GM19395 (cell line): Measurements from ENCODE around the gene SGF29.
"Not testable (repeated sequence)": the region's sequence is repeated elsewhere in the genome, so short reads cannot be mapped to it uniquely, and the experiment has no call there.

Experiments used
- ATAC-seq: cut with Tn5 transposase; IDR thresholded peaks from one replicate; pipeline ENCODE4 v1.9.1; 2021; ENCODE audit warnings: mild to moderate bottlenecking, moderate library complexity; ENCODE audit not compliant: unreplicated experiment

The SGF29 gene

GRCh38 chr16:28592979-28593553, 39.3 kb downstream of the SGF29 start:
- no peak for ATAC-seq

- not testable (repeated sequence) for ATAC-seq
These were observed 41.7 kb downstream of the SGF29 start for GRCh38 chr16:28595451-28595850.

DNA sequence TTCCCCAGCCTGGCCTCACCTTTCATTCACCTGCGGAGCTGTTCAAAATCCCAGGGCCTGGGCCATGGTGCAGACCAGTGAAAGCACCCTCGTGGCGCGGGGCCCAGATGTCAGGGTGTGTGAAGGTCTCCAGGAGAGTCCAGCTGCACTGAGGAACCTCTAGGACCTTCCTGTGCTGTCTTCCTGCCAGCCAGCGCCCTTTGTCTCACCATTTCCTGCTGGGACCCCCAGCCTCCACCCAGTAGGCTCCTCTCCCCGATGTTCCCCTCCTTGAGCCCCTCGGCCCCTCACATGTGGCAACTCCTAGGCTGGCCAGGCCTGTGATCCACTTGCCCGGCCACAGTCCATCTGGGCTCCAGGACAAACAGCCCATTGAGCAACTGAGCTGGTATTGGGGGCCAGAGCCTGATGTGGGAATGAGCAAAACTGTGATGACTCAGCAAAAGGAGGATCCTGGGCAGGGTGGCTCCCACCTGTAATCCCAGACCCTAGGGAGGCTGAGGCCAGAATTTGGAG, 42.5 kb downstream of the SGF29 start:
- no peak for ATAC-seq

- no peak for ATAC-seq
These were observed 43.3 kb downstream of the SGF29 start, which contains the start of gene SULT1A2 for GRCh38 chr16:28596840-28597691. SULT1A2 (minus strand) TSS chr16:28597050; CDS start chr16:28595930, 1,120 bp downstream.

DNA sequence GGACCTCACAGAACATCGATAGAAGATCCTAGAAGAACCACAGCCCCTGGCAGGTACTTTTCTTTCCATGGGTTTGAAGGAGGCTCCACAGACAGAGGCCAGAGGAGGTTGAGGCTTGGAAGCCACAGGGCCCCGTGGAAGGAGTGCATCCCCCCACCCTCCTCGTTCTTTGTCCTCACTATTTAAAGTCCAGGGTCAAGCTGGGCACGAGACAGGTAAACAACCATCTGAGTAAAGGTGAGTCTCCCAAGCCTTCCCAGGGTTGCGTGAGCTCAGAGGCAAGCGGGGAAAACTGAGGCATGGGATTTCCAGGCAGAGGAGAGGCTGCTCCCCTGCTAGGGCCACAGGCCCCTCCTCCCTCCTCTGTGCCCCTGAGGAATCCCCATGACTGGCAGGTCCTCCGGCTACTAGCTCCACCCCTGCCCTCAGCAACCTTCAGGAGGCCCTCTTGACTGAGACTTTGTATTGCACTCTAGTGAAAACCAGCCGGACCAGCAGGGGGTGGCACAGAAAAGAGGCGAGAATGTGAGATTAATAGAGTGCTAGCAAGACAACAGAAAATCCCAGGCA, 44.1 kb downstream of the SGF29 start:
- ATAC-seq, result no peak

DNA sequence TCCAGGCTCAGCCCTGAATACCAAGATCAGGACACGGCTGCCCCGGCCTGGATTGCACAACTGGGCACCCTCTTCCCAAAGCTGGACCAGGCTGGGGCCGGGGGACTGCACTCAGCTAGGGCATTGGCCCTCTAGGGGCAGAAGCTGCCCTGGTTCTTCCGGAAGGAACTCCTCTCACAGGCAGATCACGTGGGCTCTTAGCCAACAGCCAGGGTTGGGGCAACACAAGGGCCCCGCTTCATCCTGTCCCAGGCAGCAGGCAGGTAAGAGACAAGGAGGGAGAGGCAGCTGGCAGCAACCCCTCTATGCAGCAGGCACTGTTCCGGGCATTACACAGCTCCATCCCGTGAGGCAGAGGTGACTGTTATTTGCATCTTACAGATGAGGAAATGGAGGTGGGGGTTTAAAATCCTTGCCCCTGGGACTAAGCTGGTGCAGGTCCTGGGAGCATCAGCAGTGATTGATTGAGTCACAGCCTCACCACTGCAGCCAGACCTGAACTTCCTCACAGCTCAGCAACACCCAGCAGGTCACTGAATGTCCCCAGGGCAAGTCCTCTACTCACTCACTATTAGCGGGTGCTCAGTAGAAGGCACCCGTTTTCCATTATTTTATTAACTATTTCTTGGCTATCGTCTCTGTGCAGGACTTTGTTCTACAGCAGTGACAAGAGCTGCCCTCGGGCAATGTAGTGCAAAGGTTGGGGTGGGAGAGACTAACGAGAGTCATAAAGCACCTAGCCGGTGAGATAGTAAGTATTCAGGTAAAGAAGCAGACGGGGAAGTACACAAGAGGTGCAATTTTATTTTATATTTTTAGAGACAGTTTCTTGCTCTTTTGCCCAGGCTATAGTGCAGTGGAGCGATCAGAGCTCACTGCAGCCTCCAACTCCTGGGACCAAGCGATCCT, 45.9 kb downstream of the SGF29 start:
- ATAC-seq, result not testable (repeated sequence)

- not testable (repeated sequence) for ATAC-seq
These were observed 47.2 kb downstream of the SGF29 start for GRCh38 chr16:28600965-28601364.

GRCh38 chr16:28601589-28601988, 47.9 kb downstream of the SGF29 start:
- not testable (repeated sequence) for ATAC-seq

DNA sequence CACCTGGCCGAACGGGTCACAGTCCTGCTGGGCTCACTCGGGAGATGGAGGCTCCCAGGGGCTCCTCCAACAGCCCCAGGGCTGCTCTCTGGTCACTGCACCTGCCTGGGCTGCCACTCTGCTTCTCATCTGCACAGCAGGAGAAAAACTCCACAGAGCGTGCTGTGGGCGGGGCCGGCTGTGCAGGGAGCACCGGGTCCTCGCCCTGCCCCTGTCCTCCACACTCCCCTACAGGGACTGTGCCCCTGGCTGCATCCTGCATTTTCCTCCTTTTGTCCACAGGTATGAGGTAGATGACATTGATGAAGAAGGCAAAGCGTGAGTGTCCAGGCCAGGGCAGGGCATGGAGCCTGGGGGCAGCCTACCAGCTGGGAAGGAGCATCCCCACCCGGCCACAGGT, 48.3 kb downstream of the SGF29 start:
- ATAC-seq, result not testable (repeated sequence)

GRCh38 chr16:28602529-28602928, 48.8 kb downstream of the SGF29 start:
- no peak for ATAC-seq

DNA sequence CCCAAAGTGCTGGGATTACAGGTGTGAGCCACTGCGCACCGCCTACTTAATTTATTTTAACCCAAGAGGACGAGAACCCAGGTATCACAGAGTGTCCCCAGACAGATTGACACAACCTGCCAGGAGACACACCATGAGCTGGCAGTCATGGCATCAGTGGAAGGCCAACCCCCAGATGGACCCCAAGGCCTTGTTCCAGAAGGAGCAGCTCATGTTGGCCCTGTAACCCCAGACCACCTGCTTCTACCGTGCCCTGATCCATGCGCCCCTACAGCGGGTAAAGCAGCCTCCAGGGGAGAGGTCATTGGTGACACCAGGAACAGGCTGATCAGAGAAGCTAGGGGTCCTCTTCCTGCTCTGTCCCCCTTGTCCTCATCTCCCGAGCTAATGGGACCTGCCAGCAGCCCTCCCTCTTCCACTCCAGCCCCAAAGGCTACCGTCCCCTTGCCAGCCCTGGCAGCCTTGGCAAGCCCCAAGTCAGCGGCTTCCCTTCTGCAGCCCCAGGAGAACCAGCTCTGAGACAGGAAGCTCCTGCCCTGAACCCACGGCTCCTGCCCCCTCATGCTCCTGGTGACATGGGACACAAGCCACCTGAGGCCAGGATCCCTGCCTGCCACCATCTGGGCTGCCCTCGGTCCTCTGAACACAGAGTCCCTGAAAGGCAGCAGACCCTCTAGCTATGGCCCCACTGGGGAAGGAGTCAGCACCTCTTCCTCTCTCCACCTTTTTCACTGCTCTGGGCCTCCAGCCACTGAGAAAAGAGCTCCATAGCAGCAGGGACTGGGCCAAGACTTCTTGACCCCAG, 49.9 kb downstream of the SGF29 start:
- ATAC-seq, result no peak

GRCh38 chr16:28604186-28604565, 50.5 kb downstream of the SGF29 start:
- no peak for ATAC-seq

GRCh38 chr16:28606291-28607115, 52.8 kb downstream of the SGF29 start:
- ATAC-seq, result no peak

- no peak for ATAC-seq
These were observed 53.5 kb downstream of the SGF29 start for GRCh38 chr16:28607116-28607623.

- not testable (repeated sequence) for ATAC-seq
These were observed 54.2 kb downstream of the SGF29 start for GRCh38 chr16:28607681-28608495.

DNA sequence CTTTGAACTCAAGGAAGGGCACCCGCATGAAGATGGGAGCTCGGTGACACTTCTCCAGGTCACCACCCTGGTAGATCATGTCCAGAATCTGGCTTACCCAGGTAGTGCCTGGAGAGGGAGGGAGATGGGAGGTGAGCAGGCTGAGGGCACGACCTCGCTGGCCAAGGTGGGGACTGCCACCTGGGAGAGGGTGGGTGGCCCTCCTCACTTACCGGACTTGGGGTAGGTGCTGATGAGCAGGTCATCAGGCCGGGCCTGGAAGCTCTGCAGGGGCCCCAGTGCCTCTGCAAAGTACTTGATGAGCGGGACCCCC, 54.7 kb downstream of the SGF29 start:
- ATAC-seq, result not testable (repeated sequence)

DNA sequence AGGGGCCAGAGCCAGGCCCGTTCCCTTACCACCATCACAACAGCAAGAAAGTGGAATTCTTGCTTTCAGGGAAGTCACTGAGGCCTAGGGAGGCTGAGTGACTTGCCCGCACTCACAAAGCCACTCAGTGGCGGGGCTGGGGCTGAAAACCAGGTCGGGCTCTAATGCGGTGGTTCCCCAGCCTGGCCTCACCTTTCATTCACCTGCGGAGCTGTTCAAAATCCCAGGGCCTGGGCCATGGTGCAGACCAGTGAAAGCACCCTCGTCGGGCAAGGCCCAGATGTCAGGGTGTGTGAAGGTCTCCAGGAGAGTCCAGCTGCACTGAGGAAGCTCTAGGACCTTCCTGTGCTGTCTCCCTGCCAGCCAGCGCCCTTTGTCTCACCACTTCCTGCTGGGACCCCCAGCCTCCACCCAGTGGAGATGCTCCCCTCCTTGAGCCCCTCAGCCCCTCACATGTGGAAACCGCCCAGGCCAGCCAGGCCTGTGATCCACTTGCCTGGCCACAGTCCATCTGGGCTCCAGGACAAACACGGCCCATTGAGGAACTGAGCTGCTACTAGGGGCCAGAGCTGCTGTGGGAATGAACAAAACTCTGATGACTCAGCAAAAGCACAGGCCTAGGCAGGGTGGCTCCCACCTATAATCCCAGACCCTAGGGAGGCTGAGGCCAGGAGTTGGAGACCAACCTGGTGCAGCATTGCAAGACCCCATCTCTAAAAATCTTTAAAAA, 55.3 kb downstream of the SGF29 start:
- ATAC-seq, result not testable (repeated sequence)
